H1 (cell line): ENCODE measurements around the gene PTRH1. TPM values are rescaled to one million over a fixed set of nuclear protein-coding genes. Genes with fewer than 3 reads are reported as not detected.

Experiments used
- CTCF ChIA-PET: fragments of 300-600 bp; sonication (Branson Sonifier 250); formaldehyde crosslinking; loops from one replicate; lab custom pipeline; 2021; ENCODE audit not compliant: partially characterized antibody; lab: Charles Lee
- POLR2A ChIA-PET: fragments of 300-600 bp; sonication (Branson Sonifier 250); formaldehyde crosslinking; loops from one replicate; lab custom pipeline; 2021; ENCODE audit warnings: inconsistent platforms; ENCODE audit not compliant: partially characterized antibody; lab: Charles Lee
- DNase-seq, 2 experiments: peaks; one replicate each; pipeline versions ENCODE4 v3.0.0 to v3.0.0-alpha.2; 2010 to 2022; ENCODE audit warnings: low spot score in 2 of 2, low read depth in 1 of 2, mixed read lengths in 1 of 2
- FAIRE-seq: peaks from 2 replicates; lab custom pipeline; 2011; peaks lifted over from hg19 to GRCh38; lab: Jason Lieb, UNC
- H2AFZ ChIP-seq: 2 replicates; pipeline ENCODE4 v1.8.1; 2012; ENCODE audit warnings: low read length, inconsistent platforms
- H2AK5ac ChIP-seq: 2 replicates; pipeline ENCODE4 v1.6.1; 2013; ENCODE audit warnings: low read depth, low read length
- H2BK120ac ChIP-seq: replicated peaks from 2 replicates; pipeline ENCODE3; 2013; ENCODE audit warnings: low read depth, low read length, inconsistent platforms
- H2BK12ac ChIP-seq: 2 replicates; pipeline ENCODE4 v1.6.1; 2013; ENCODE audit warnings: low read depth, low read length
- H2BK15ac ChIP-seq: 2 replicates; pipeline ENCODE4 v1.6.1; 2013; ENCODE audit warnings: low read length
- H2BK20ac ChIP-seq: 2 replicates; pipeline ENCODE4 v1.6.1; 2013; ENCODE audit warnings: low read length
- H2BK5ac ChIP-seq: 2 replicates; pipeline ENCODE4 v1.6.1; 2013; ENCODE audit warnings: low read depth, low read length
- H3K14ac ChIP-seq: 2 replicates; pipeline ENCODE4 v1.6.1; 2013; ENCODE audit warnings: inconsistent platforms; ENCODE audit not compliant: insufficient read length
- H3K18ac ChIP-seq: 2 replicates; pipeline ENCODE4 v1.6.1; 2013; ENCODE audit warnings: low read length; ENCODE audit errors: extremely low read depth
- H3K23ac ChIP-seq: 2 replicates; pipeline ENCODE4 v1.6.1; 2013; ENCODE audit warnings: inconsistent platforms; ENCODE audit not compliant: insufficient read length
- H3K23me2 ChIP-seq: 2 replicates; pipeline ENCODE4 v1.6.1; 2013; ENCODE audit warnings: low read depth, low read length
- H3K27ac ChIP-seq: 2 replicates; pipeline ENCODE4 v1.6.1; 2011; ENCODE audit warnings: low read depth, low read length, inconsistent platforms
- H3K27me3 ChIP-seq, 4 experiments: replicated peaks in 1 of 4; 1 replicate in 1 of 4; 2 replicates in 3 of 4; pipeline versions ENCODE4 v1.6.1 to v1.8.1; 2011 to 2013; ENCODE audit warnings: low read length in 3 of 4, mild to moderate bottlenecking in 3 of 4, inconsistent platforms in 2 of 4, mixed read lengths in 2 of 4, moderate library complexity in 1 of 4; ENCODE audit not compliant: control insufficient read depth in 3 of 4, insufficient read depth in 3 of 4; ENCODE audit errors: extremely low read depth in 1 of 4
- H3K36me3 ChIP-seq, 4 experiments: 2 replicates each; pipeline versions ENCODE4 v1.6.1 to v1.8.1; 2011 to 2013; ENCODE audit warnings: mild to moderate bottlenecking in 4 of 4, low read length in 3 of 4, moderate library complexity in 2 of 4, control low read depth in 1 of 4, inconsistent platforms in 1 of 4; ENCODE audit not compliant: insufficient read depth in 4 of 4, control insufficient read depth in 2 of 4
- H3K4ac ChIP-seq: replicated peaks from 2 replicates; pipeline ENCODE3; 2013; ENCODE audit warnings: low read length, low read depth, mixed read lengths, inconsistent platforms; ENCODE audit not compliant: insufficient read length
- H3K4me1 ChIP-seq, 4 experiments: replicated peaks in 1 of 4; 1 replicate in 1 of 4; 2 replicates in 3 of 4; pipeline versions ENCODE4 v1.6.1 to v1.8.1; 2011 to 2013; ENCODE audit warnings: low read length in 3 of 4, inconsistent platforms in 2 of 4, mixed read lengths in 1 of 4; ENCODE audit not compliant: insufficient read depth in 4 of 4, control insufficient read depth in 3 of 4
- H3K4me2 ChIP-seq, 2 experiments: 2 replicates each; pipeline versions ENCODE4 v1.6.1 to v1.8.1; 2011 to 2013; ENCODE audit warnings: low read depth in 2 of 2, low read length in 2 of 2, control low read depth in 1 of 2, inconsistent platforms in 1 of 2, mild to moderate bottlenecking in 1 of 2; ENCODE audit not compliant: insufficient read depth in 1 of 2
- H3K4me3 ChIP-seq, 4 experiments: fragments of 200-600, 300-600 bp in 1 of 4; sonication (generic), shearing (Covaris generic), sonication (Bioruptor Twin) in 1 of 4; 2 replicates each; pipeline versions ENCODE4 v1.5.1 to v1.8.1; 2011 to 2016; ENCODE audit warnings: low read length in 4 of 4, low read depth in 3 of 4, control low read depth in 2 of 4, inconsistent platforms in 2 of 4, mild to moderate bottlenecking in 2 of 4, mixed read lengths in 1 of 4, moderate library complexity in 1 of 4; ENCODE audit not compliant: insufficient read depth in 2 of 4; ENCODE audit errors: extremely low read depth in 1 of 4
- H3K56ac ChIP-seq: replicated peaks from 2 replicates; pipeline ENCODE3; 2013; ENCODE audit warnings: low read depth, mild to moderate bottlenecking, mixed read lengths, low read length, inconsistent platforms; ENCODE audit not compliant: insufficient read length
- H3K79me1 ChIP-seq: 2 replicates; pipeline ENCODE4 v1.6.1; 2013; ENCODE audit warnings: low read depth, low read length, control low read depth
- H3K79me2 ChIP-seq, 2 experiments: 2 replicates each; pipeline versions ENCODE4 v1.6.1 to v1.8.1; 2012 to 2013; ENCODE audit warnings: low read length in 2 of 2, mild to moderate bottlenecking in 2 of 2, inconsistent platforms in 1 of 2; ENCODE audit not compliant: insufficient read depth in 2 of 2, control insufficient read depth in 1 of 2
- H3K9ac ChIP-seq, 4 experiments: replicated peaks in 1 of 4; 1 replicate in 1 of 4; 2 replicates in 3 of 4; pipeline versions ENCODE4 v1.6.1 to v1.8.1; 2011 to 2013; ENCODE audit warnings: low read depth in 3 of 4, low read length in 3 of 4, control low read depth in 2 of 4, mild to moderate bottlenecking in 2 of 4, moderate library complexity in 2 of 4, inconsistent platforms in 1 of 4; ENCODE audit errors: extremely low read depth in 1 of 4
- H3K9me3 ChIP-seq, 2 experiments: 2 replicates each; pipeline versions ENCODE4 v1.6.1 to v1.8.1; 2012 to 2013; ENCODE audit warnings: mild to moderate bottlenecking in 2 of 2, moderate library complexity in 2 of 2, control low read depth in 1 of 2, inconsistent platforms in 1 of 2, low read depth in 1 of 2, low read length in 1 of 2, mixed read lengths in 1 of 2; ENCODE audit not compliant: insufficient read depth in 2 of 2
- H4K20me1 ChIP-seq, 2 experiments: replicated peaks in 1 of 2; 2 replicates each; pipeline versions ENCODE3 to v1.8.1; 2011 to 2013; ENCODE audit warnings: inconsistent platforms in 2 of 2, low read length in 2 of 2, mild to moderate bottlenecking in 1 of 2; ENCODE audit not compliant: insufficient read depth in 2 of 2, control insufficient read depth in 1 of 2
- H4K5ac ChIP-seq: 2 replicates; pipeline ENCODE4 v1.6.1; 2013; ENCODE audit warnings: low read length, low read depth, mixed read lengths, inconsistent platforms; ENCODE audit not compliant: insufficient read length
- H4K8ac ChIP-seq: 2 replicates; pipeline ENCODE4 v1.8.0; 2013; ENCODE audit warnings: mild to moderate bottlenecking, moderate library complexity, low read length, inconsistent platforms; ENCODE audit not compliant: insufficient read depth; ENCODE audit errors: extremely low read depth
- H4K91ac ChIP-seq: replicated peaks from 2 replicates; pipeline ENCODE3; 2013; ENCODE audit warnings: low read length, mixed read lengths, inconsistent platforms; ENCODE audit not compliant: insufficient read length
- ASH2L ChIP-seq: fragments of 200-600, 300-600 bp; sonication (generic); IDR thresholded peaks from one replicate; pipeline ENCODE4 v1.7.1; 2017; ENCODE audit warnings: low read length
- CREB1 ChIP-seq: IDR thresholded peaks from 2 replicates; pipeline ENCODE4 v1.6.1; 2012; ENCODE audit warnings: inconsistent platforms
- EGR1 ChIP-seq: IDR thresholded peaks from 2 replicates; pipeline ENCODE4 v1.6.1; 2011; ENCODE audit warnings: low read depth, low read length, borderline replicate concordance
- EZH2 ChIP-seq: fragments of 200-600 bp; sonication (generic); IDR thresholded peaks from 2 replicates; pipeline ENCODE4 v1.7.1; 2012; ENCODE audit warnings: low read depth, mild to moderate bottlenecking, moderate library complexity, low read length, inconsistent platforms; ENCODE audit not compliant: severe bottlenecking
- GTF2F1 ChIP-seq: IDR thresholded peaks from 2 replicates; pipeline ENCODE4 v1.6.1; 2012; ENCODE audit warnings: low read depth, low read length, improper control_type of control experiment, borderline replicate concordance
- HDAC6 ChIP-seq: IDR thresholded peaks from one replicate; pipeline ENCODE4 v1.7.1; 2012; ENCODE audit warnings: low read depth, mild to moderate bottlenecking, inconsistent platforms, low read length, moderate library complexity
- JUN ChIP-seq: IDR thresholded peaks from 2 replicates; pipeline ENCODE4 v1.6.1; 2011; ENCODE audit warnings: low read depth, mild to moderate bottlenecking, improper control_type of control experiment, low read length
- KDM5A ChIP-seq: fragments of 200-600 bp; IDR thresholded peaks from 2 replicates; pipeline ENCODE4 v1.7.1; 2012; ENCODE audit warnings: mild to moderate bottlenecking, low read length, inconsistent platforms, mixed read lengths
- NRF1 ChIP-seq: IDR thresholded peaks from 2 replicates; pipeline ENCODE4 v1.6.1; 2011; ENCODE audit warnings: mild to moderate bottlenecking, low read depth, low read length, improper control_type of control experiment
- RXRA ChIP-seq: IDR thresholded peaks from 2 replicates; pipeline ENCODE4 v1.6.1; 2011; ENCODE audit warnings: low read depth, mild to moderate bottlenecking, low read length, moderate library complexity; ENCODE audit not compliant: insufficient read depth
- SIN3A ChIP-seq, 2 experiments: IDR thresholded peaks in 1 of 2; conservative IDR thresholded peaks in 1 of 2; 2 replicates each; pipeline ENCODE4 v1.6.1; 2011 to 2012; ENCODE audit warnings: low read length in 2 of 2, improper control_type of control experiment in 1 of 2, low read depth in 1 of 2, mild to moderate bottlenecking in 1 of 2
- WGBS, 2 experiments: shearing (Covaris generic) in 1 of 2; methylation state at CpG; one replicate each; pipeline versions ENCODE4 v1.1.6 to v1.1.7; 2013 to 2015; ENCODE audit warnings: low lambda C conversion rate in 2 of 2, mixed read lengths in 2 of 2, inconsistent platforms in 1 of 2, low coverage in 1 of 2, missing lambda C conversion rate in 1 of 2; ENCODE audit not compliant: insufficient replicate concordance in 2 of 2, insufficient coverage in 1 of 2, insufficient read length in 1 of 2; ENCODE audit errors: extremely low coverage in 1 of 2, missing lambda C conversion rate in 1 of 2; 5-methylcytosine and 5-hydroxymethylcytosine counted together
- polyA plus RNA-seq, 7 experiments: library from polyadenylated mRNA; depleted of rRNA in 3 of 7; stranded (reverse) in 5 of 7; unstranded in 2 of 7; fragments of >200 nt in 5 of 7; fragments of 200-250 nt in 2 of 7; gene quantifications; 1 replicate in 5 of 7; 2 replicates in 1 of 7; 4 replicates in 1 of 7; pipeline versions ENCODE4 v1.2.1 to v1.2.3, GENCODE V29; 2011 to 2013; ENCODE audit warnings: missing spikeins in 2 of 7, mixed read lengths in 2 of 7
- total RNA-seq: library from RNA; stranded (reverse); fragmentation: NEBNext Ultra II Directional; extraction: Animal tissue kit (Norgen Biotek cat#: 25700); gene quantifications from 2 replicates; pipeline ENCODE4 v1.2.1, GENCODE V29; 2021

The PTRH1 gene
- total and polyA plus RNA-seq, 2 of the 8 experiments (the other 6 are each of a cell fraction or from before 2014, with no cell fraction given): 11.1 to 19.8 TPM

- Histone ChIP-seq H3K56ac (no peak overlapping the region), H4K8ac (no peak overlapping the region), H4K91ac (peak overlapping the region; percentile 57), H2BK120ac (no peak overlapping the region), H2BK5ac (no peak overlapping the region), H2AK5ac (no peak overlapping the region), H2BK15ac (no peak overlapping the region; the same call in 1 of the 2 replicates), H2AFZ (no peak overlapping the region), H3K79me2 (no peaks in the 10 kb centered on the region), H3K4ac (no peak overlapping the region), H4K20me1 (peaks cover 0 to 3% of the 10 kb centered on the region in 2 experiments), H3K4me2 (peak overlapping the region; percentile 19 to 43; a peak in 2 of 4 replicates), H3K23me2 (peaks cover 10% of the 10 kb centered on the region; the same call in 1 of the 2 replicates), H3K9me3 (no peaks in the 10 kb centered on the region), H3K14ac (no peak overlapping the region), H3K79me1 (no peaks in the 10 kb centered on the region; the same call in 1 of the 2 replicates), H2BK12ac (peak overlapping the region; percentile 33; the same call in 1 of the 2 replicates), H3K23ac (no peak overlapping the region), H3K9ac (no peak overlapping the region), H3K18ac (peak overlapping the region; percentile 78; the same call in 1 of the 2 replicates), H3K4me3 (no peak overlapping the region), H2BK20ac (no peak overlapping the region), H3K27ac (peak overlapping the region; percentile 20; the same call in 1 of the 2 replicates), H3K27me3 (0 out of 7 replicates have a peak, but pooled peaks cover 0 to 2% (median 0%) of the 10 kb centered on the region in 4 experiments), H3K4me1 (peaks cover 0 to 32% (median 22%) of the 10 kb centered on the region in 4 experiments; a peak in 6 of 7 replicates), H3K36me3 (no peaks in the 10 kb centered on the region), H4K5ac (no peak overlapping the region)
- 56% methylated on average over 10 of the region's 11 CpGs; no CpG with 5 or more reads in 1 of the 2 experiments for WGBS, 2 experiments
- ChIA-PET POLR2A (interaction anchor here (0.7 to 2.6 kb wide), 10 partner anchors 8 to 261 kb away, joined by 3 to 7 read pairs (median 3); partner anchors contain the start of genes LRSAM1 and RPL12), CTCF (interaction anchor here (0.6 to 3.9 kb wide), 15 partner anchors 9 to 209 kb away, joined by 3 to 23 read pairs (median 4); partner anchors contain the start of gene TOR2A)
- no peak for FAIRE-seq
- DNase-seq: no peak
- no peak for TF ChIP-seq JUN
- TF ChIP-seq RXRA: no peak
- no peak for TF ChIP-seq EZH2
- TF ChIP-seq SIN3A (conservative IDR thresholded peaks at IDR 0.05 in 1 of 2, IDR thresholded peaks at IDR 0.05 in 1 of 2; ENCODE audit: low read depth in 1 of 2, low read length in 2 of 2): 0 out of 4 replicates have a peak, but pooled peaks of 1 of the 2 experiments have one; percentile 26
- no peak for TF ChIP-seq CREB1
- no peak for TF ChIP-seq EGR1
- no peak for TF ChIP-seq ASH2L
- TF ChIP-seq NRF1: no peak
- no peak for TF ChIP-seq HDAC6
- TF ChIP-seq KDM5A: no peak
- no peak for TF ChIP-seq GTF2F1
These were observed 3.6 kb downstream of the PTRH1 start for GRCh38 chr9:127711831-127712274.
